HG02973 (cell line): Measurements from ENCODE around the gene SEPTIN1.

Source experiments
- ATAC-seq: cut with Tn5 transposase; IDR thresholded peaks from one replicate; pipeline ENCODE4 v1.9.1; 2021; ENCODE audit warnings: moderate library complexity; ENCODE audit not compliant: unreplicated experiment

Gene SEPTIN1

DNA sequence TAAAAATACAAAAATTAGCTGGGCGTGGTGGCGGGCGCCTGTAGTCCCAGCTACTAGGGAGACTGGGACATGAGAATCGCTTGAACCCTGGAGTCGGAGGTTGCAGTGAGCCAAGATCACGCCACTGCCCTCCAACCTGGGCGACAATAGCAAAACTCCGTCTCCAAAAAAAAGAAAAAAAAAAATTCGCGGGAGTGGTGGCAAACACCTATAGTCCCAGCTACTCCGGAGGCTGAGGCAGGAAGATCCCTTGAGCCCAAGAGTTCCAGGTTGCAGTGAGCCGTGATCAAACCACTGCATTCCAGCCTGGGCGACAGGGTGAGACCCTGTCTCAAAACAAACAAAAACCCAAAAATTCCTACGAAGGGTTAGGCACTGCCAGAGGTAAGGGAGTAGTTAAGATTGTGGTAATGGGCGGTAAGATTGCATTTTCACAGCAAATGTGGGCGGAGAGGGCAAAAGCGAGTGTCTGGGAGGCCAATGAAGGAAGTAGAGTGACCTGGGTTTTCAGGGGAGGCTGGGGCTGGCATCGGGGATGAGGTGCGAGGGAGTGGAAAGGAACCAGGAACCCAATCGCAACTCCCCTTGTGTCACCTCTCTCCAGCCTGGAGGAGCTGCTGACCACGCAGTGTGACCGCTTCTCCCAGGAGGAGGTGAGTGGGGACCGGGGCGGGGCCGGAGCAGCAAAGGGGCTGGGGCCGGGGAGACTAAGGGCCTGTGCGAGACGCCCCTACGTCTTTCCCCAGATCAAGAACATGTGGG lies 5.1 kb downstream of the SEPTIN1 start:
- peak; percentile 2 for ATAC-seq

DNA sequence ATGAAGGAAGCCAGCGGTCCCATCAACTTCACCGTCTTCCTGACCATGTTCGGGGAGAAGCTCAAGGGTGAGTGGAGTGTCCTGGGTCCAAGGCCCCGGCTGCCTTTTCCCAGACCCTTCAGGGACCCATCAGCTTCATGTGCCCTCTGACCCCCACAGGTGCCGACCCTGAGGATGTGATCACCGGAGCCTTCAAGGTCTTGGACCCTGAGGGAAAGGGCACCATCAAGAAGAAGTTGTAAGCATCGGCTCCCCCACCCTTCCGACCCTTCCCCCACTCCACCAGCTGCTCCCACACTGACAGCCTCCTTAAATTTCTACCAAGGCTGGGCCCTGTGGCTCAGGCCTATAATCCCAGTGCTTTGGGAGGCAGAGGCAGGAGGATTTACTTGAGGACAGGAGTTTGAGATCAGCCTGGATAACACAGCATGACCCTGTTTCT lies 5.9 kb downstream of the SEPTIN1 start:
- no peak for ATAC-seq

DNA sequence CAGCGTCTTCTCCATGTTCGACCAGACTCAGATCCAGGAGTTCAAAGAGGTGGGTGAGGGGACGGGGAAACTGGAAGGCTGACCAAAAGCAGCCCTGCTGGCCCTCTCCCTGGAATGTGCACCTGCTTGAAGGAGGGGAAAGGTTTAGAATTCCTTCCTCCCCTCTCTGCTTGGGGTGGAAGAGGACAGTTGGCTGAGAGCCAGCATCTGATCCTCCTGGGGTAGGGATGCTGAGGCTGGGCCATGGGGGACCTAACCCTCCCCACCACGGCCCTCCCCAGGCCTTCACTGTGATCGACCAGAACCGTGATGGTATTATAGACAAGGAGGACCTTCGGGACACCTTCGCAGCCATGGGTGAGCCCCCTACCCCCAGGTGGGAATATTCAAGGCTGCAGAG lies 6.5 kb downstream of the SEPTIN1 start:
- ATAC-seq: no peak

DNA sequence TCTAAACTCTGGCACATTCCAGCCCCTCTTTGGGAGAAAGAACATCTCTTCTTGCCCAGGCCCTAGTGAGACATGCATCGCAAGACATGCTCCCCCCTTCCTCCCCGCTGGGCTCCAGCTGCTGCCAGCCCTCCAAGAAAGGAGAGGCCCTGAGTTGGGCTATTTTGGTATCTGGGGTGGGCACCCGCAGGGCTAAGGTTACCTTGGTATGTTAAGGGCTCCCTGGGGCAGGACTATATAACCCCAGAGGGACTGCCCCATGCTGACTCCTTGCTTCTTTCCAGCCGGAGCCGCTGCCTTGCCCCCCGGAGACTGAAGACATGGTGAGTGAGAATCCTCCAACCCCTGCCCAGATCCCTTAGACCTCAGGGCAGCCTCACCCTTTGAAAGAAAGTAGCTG lies 7.8 kb downstream of the SEPTIN1 start, which contains the start of gene MYL11:
Gene MYL11 (plus strand): TSS at position 265 of the 400 bp plus-strand sequence. CDS start 56 bp downstream, at position 321.
- no peak for ATAC-seq

DNA sequence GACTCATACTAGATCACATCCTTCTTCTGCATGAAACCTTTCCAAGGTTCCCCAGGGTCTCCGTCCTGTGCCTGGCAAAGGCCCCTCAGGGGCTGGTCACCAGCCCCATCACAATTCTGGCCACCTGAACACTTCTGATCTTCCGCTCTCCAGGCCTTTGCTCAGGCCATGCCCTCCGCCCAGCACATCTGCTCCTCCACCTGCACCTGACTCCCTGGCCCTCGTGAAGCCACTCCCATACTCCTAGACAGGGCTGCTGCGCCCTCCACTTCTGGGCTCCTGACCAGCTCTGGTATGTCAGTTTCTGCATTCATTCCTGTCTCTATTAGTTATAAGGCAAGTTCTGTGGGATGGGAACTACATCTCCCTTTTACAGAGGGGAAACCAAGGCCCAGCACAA lies 9.6 kb downstream of the SEPTIN1 start:
- no peak for ATAC-seq

DNA sequence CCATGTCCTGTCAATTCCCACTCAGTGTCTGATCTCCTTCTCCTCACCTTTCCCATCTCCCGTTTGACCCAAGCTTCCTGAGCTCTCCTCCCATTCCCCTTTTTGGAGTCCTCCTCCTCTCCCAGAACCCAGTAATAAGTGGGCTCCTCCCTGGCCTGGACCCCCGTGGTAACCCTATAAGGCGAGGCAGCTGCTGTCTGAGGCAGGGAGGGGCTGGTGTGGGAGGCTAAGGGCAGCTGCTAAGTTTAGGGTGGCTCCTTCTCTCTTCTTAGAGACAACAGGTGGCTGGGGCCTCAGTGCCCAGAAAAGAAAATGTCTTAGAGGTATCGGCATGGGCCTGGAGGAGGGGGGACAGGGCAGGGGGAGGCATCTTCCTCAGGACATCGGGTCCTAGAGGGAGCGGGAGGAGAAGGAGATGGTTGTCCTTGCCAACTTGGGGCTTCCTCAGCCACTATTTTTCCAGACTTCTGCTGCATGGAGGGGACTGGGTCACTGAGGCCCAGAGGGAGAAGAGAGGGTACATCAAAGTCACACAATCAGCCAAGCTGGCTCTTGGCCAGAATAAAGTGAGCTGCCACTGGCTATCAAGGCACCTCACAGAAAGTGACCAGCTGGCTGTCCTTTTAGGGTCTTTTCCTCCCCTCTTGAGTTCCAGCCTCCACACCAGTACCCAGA lies 10.2 kb downstream of the SEPTIN1 start:
- ATAC-seq: no peak

DNA sequence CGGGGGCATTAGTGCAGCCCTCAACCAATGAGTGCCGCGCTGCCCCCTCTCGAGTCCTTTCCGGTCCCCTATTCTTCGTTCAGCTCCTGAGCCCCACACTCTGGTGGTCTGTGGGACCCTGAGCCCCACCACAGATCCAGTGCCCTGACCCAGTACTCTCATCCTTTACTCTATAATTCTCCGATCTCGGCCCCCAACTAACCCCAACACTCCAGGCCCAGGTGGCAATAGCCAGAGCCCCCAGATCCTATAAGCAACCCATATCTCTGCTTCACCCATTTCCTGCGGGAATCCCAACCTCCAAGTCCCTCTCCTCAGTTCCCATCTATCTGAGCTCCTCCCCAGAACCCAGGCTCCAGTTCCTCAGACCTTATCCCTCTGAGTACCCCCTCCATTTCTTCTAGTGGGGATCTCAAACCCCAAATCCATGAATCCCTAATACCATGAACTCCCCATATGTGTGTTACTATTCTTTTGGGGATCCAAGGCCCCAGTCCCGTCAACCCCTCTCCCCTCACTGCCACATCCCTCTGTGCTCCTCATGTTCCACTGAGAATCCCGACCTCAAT lies 11.0 kb downstream of the SEPTIN1 start:
- no peak for ATAC-seq

DNA sequence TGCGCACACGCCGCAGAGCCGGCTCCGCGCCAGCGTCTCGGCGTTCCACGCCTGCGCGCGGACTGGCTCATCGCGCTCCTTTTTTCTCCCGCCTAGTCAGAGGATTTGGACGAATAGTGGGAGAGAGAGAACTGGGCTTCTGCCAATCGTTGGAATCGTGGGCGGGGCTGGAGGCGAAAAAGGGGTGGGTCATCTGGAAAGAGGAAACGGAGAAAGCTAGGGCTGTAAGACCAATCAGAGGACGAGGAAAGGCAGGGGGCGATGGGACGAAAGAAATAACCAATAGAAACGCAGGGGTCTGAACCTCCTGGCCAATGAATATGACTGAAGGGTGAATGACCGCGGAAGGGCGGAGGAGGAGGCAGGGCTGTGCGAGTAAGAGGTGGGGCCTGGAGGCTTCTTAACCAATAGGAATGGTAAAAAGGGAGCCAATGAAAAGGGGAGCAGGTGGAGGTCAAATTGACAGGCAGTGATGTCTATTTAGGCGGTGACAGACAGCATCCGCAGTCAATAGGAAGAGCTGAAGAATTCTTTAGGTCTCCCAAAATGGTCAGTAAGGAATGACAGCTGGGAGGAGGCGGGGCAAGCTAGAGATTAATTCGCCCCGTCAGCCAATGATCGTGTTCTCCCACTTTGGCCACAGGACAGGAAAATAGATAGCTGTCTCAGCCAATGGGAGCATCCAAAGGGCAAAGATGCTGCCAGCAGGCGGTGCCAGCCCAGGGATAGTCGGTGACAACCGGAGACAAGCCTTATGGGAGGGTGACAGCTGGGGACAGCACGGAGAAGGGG lies 11.7 kb downstream of the SEPTIN1 start, which contains the start of gene TBC1D10B:
Gene TBC1D10B (minus strand): TSS at position 39 of the 792 bp plus-strand sequence. CDS start 311 bp downstream, outside the sequence.
- ATAC-seq: peak; percentile 77

DNA sequence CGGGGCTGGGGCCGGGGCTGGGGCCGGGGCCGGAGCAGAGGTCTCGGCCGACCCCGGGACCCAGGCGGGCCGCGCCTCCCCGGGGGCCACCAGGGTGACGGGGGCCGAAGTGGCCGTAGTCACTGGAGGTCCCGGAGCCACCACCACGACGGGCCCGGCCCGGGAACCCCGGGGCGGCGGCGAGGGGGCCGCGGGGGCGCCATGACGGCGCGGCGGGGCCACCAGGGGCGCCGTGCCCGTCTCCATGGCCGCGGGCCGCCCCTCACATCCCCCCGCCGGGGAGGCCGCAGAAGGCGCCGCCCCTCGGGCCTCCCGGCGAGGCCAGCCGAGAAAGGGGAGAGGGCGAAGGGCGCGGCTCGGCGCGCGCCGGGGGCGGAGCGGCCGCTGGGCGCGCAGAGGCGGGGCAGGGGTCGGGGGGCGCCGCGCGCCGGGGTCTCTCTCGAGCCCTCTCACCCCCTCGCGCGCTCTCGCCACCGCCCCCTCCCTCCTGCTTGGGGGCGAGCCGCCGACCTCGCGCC lies 12.4 kb downstream of the SEPTIN1 start:
- peak; percentile 4 for ATAC-seq

DNA sequence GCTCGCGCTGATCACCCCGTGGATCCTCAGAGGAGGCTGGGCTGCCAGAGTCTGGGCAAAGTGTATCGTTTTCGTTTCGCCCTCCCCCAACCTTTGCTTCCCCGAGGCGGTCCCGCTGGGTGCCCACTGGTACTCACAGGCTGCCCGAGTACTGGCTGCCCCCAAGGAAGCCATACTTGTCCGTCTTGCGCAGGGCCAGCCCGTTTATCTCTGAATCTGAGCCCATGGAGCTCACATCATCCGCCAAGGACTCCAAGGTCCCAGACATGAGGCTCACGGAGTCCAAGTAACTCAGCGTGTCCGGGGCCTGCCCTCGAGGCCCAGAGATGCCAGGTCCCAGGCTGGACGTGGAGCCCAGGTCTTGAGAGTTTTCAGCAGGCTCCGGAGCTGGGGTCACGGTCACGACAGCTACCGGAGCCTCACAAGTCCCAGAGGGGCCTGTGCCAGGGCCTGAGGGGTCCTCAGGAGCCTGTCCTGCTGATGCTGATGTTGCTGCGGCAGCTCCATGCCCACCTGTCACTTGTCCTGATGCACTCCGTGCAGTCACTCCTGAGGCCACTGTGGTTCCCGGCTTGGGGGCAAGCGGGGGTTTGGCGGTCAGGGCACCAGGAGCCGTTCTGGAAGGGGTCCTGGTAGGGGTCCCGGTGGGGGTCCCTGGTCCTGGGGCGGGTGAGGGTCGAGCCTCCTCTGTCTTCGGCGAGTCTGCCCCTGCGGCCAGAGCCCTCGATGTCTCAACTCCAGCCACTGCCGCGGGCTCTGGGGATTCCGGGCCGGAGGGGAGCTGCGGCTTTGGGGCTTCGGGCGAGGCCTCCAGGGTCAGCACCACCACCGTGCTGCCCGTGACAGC lies 13.0 kb downstream of the SEPTIN1 start:
- no peak for ATAC-seq

DNA sequence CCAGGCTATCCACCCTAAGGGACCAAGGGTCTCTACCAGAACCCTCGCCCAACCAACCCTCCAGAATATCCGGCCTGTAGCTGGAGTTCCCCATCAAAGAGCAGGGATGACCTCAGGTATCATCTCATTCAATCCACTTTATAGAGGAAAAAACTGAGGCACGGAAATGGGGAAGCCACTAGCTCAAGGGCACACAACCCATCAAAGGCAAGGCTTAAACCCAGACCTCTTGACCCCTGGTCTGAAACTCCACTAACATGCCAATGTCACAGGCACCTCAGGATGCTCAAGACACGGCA lies 13.6 kb downstream of the SEPTIN1 start:
- no peak for ATAC-seq

DNA sequence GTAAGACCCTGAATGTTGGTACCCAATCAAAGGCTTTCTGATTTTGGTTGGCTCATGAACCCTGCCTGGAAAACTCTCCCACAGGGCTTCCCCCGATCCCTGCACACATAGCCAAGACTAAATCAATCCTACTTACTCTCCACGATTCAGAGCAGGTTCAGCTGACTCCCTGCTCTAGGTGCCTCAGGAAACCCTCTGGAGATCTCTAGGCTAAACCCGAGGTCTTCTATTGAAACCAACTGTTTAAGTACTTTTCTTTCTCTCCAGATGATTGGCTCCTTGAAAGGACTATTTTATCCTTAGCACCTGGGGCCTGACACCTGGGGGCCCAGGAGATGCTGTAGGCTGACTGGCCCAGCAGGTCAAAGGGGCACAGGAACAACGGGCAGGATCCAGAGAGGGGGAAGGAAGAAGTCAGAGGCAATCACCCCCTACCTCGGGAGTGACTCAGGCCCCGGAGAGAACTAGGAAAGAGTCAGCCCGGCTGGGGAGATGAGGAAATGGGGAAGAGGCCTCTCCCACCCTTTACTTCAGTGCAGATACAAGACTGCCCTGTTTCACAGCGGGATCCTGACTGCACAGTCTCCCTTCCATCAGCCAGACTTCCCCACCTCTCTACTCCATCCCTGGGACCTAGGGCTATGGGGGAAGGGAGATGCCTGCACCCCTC lies 14.1 kb downstream of the SEPTIN1 start:
- ATAC-seq: no peak

DNA sequence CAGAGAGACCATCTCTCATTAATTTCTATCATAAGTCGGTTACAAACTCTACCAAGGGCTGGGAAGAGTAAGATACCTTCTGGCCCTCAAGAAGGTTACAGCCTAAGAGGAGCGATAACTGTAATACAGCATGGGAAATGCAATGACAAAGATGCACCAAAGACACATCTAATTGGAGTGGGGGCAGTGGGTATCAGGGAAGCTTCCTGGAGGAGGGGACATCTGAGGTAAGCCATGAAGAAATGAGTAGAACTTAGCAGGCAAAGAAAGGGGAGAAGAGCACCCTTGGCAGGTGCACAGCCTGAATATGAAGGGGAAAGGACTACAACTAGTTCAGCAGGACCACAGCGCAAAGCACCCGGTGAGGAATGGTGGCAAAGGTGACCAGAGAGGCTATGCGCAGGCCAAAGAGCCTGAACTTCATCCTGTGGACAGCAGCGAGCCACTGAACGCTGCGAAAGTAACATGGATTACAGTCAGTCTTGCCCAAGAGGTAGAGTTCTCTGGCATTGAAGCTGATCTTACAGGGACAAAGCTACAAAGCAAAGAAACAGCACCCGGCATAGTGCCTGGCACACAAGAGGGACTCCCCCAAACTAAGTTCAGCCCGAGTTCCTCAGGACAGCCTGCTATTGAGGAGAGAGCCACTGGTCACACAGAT lies 14.9 kb downstream of the SEPTIN1 start:
- no peak for ATAC-seq

DNA sequence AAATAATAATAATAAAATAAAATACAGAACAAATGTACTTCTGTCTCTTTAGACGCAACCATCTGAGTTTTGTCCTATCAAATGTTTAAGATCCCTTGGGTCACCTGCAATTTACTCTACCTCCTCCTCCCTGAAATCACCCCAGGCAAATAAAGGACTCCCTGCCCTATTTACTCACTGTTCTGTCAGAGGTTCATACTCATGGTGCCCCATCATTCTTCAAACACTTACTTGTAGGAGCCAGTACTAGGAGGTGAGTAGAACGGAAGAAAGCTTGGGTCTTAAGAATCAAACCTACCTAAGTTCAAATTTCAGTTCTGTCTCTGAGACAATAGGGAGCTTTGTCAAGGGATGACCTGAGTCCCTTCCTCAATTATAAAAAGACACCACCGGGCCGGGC lies 15.8 kb downstream of the SEPTIN1 start:
- no peak for ATAC-seq

DNA sequence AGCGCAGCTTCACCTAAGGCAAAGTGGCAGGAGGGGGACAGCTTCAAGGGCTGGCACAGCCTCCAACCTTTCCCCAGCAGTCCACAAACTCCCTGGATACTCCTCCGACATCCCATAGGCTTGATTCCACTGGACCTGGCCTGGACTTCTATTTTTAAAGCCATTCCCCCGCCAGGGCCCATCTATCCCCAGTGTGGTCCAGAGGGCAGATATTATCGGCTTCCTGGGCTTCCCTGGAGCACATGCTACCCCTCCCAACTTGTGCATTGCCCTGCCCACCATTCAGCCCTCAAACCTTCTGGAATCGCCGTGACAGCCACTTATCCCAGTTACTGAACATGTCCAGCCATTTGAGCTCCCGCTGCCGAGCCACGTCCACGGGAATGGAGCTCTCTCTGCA lies 17.2 kb downstream of the SEPTIN1 start:
- ATAC-seq: no peak

DNA sequence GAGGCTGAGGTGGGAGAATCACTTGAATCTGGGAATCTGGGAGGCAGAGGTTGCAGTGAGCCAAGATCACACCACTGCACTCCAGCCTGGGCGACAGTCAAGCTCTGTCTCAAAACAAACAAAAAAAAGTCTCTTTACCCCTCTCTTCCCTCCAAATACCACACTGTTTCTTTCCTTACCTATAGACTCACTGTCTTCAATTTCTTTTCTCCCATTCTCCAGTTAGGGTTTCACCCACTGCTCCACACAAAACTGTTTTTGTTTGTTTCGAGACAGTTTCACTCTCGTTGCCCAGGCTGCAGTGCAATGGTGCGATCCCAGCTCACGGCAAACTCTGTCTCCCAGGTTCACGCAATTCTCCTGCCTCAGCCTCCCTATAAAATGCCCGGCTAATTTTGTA lies 21.2 kb downstream of the SEPTIN1 start:
- no peak for ATAC-seq

DNA sequence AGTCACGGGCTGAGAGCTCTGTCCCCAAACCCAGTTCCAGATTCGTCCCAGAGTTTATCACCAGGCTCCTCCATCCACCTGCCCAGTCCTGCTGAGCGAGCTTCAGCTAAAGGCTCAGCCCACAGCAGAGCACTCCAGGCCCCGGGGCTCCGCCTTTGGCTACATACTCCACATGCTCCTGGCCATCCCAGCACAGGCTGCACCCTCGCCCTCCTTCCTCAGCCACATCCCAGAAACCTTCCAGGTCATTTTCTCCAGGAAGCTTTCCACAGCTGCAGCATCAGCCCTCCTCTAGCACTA lies 22.5 kb downstream of the SEPTIN1 start:
- no peak for ATAC-seq

DNA sequence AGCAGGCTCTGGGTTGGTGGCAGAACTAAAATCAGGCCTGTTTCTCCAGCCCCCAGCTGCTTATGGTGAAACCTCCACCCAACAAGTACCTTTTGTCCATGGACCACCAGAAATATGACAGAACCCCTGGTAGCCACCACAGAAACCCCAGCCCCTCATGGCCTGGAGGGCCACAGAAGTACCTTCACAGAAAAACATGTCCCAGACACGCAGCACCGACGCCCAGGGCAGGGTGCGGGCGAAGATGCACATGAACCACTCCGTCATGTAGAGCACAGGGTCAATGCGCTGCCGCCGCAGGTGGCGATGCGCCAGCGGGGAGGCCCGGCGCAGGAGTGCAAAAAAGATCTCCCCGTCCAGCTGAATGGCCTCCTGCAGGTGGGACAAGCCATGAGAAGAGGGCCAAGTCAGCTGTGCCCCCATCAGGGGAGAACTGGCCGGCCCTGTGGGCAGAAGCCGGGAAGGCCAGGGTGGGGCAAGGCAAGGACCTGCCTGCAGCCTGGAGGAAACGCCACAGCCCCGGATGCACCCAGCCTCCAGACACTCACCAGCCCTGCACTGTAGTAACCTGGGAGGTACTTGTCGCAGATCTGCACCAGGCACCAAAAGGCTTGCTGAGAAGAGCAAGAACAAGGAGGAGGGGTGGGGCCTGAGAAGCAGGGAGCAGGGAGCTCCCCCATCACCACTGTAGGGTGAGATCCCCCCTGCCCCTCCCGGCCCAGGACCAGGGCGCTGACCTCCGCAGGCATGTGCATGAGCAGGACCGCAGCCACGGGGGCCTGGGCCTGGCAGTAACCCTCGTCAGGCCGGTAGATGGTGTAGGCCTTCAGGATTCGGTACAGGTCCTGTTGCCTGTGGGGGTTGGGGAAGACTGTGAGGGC lies 23.1 kb downstream of the SEPTIN1 start:
- ATAC-seq: no peak
